NCI-H2227 treated with DMSO at 0.1 percent for 48 hours (cell line): ENCODE results near the gene PSTK.

Experiments used
- DNase-seq: peaks from one replicate; lab custom pipeline; 2025; lab: John Stamatoyannopoulos, UW

The PSTK gene, protein sequence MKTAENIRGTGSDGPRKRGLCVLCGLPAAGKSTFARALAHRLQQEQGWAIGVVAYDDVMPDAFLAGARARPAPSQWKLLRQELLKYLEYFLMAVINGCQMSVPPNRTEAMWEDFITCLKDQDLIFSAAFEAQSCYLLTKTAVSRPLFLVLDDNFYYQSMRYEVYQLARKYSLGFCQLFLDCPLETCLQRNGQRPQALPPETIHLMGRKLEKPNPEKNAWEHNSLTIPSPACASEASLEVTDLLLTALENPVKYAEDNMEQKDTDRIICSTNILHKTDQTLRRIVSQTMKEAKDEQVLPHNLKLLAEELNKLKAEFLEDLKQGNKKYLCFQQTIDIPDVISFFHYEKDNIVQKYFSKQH

DNA sequence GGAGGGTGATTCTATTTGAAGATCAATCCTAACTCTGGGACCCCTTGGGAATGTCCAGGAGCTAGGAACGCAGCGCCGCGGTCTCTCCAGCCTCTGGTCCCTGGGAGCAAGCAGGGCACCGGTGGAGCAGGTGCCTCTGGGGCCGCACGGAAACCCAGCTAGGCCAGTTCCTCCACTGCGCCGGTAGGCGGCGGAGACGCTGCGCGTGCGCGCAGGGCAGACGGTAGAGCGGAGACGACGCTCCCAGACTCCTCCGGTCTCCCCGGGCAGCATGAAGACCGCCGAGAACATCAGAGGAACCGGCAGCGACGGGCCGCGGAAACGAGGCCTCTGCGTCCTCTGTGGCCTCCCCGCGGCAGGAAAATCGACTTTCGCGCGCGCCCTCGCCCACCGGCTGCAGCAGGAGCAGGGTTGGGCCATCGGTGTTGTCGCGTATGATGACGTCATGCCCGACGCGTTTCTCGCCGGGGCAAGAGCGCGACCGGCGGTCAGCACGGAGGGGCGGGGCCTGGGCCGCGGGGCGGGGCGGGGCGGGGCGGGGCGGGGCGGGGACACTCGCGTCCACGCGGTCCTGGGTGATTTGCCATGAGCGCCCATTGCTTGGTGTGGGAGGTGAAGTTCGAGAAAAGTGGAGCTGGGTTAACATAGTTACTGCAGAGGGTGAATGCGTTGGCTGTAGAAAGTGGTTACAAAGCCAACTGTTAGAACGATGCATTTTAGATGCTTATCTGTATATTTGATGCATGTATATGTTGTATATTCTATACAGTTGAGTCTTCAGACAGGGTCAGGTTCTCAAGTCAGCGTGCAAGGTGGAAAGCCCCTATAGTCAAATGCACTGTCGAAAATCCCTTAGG lies at the start of gene PSTK:
TSS of gene PSTK (plus strand) at position 193 of the 857 bp plus-strand sequence. CDS start at position 272, 79 bp downstream.
- peak; percentile 87 for DNase-seq

DNA sequence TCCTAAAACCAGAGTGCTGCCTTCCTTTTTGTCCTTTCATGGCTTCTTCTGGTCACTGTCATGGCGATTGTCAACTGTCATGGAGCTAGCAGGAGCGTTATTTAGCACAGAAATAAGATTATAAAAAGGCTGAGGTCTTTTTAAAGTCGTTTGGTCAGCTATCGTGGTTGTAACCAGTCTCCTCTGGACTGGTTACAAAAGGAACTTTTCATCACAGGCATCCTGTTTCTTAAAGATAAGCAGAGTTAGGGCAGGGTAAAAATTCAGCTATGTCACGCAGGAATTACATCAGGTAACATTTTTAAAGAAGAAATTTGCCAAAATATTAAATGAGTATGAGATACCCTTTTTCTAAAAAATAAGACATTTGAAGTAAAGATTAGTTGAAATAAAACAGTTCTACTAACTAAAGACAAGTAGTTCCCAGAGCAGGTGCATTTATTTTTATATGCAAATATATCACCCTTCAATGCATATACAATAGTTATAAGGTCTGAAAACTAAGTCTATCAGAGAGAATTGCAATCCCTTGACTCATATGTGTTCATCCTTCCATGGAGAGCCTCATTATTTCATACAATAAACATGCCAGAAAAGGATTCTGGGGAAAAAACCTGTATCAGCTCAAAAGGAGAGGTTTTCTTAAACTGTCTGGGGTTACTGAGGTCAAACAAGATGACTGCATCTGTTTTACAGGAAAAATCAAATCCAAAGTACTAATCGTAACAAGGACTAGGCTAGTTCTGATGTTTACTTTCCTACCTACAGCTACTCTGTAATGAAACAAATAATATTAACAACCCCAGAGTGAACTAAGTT lies 48.9 kb upstream of the PSTK start:
- no peak for DNase-seq

DNA sequence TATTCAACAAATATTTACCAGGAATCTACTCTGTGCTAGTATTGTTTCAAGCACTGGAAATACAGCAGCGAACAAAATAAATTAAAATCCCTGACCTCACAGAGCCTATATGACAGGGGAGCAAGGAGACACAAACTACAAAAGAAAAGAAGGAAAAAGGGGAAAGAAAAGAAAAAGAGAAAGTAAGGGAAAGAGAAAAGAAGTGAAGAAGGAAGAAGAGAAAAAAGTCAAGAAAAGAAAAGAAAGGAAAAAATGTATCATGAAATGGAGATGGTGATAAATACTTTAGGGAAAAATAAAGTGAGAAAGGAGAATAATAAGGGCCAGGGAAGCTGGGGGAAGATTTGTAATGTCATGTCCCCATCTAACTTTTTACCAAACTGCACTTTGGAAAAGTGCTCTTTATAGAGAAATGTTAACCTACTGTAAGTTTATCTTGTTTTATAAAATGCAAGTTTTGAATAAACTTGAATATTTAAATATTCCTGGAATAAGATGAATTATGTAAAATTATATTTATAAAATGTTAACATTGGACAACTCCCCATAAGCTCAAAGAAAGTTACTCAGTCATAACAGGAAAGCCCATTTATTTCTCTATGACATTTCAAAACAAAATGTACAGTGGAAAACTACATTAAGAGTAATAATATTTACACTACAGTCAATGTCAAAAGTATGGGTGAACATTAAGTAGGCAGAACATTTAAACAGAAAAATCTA lies 40.9 kb upstream of the PSTK start:
- no peak for DNase-seq

DNA sequence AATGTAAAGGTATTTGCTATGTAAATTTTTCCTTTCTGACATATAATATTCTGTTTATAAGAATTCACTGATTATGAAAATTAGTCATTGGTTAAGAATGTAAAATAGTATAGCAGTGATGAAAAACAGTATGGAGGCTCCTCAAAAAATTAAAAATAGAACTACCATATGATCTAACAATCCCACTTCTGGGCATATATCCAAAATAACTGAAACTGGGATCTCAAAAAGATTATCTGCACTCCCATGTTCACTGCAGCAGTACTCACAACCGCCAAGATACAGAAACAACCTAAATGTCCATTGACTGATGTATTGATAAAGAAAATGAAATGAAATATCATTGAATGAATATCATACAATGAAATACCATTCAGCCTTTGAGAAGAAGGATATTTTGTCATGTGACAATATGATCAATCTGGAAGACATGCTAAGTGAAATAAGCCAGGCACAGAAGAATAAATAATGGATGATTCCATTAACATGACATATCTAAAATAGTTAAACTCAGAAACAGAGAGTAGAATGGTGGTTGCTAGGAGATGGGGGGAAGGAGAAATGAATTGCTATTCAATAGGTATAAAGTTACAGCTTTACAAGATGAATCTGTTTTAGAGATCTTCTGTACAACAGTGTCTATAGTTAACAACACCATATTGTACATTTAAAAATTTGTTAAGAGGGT lies 40.2 kb upstream of the PSTK start:
- no peak for DNase-seq

DNA sequence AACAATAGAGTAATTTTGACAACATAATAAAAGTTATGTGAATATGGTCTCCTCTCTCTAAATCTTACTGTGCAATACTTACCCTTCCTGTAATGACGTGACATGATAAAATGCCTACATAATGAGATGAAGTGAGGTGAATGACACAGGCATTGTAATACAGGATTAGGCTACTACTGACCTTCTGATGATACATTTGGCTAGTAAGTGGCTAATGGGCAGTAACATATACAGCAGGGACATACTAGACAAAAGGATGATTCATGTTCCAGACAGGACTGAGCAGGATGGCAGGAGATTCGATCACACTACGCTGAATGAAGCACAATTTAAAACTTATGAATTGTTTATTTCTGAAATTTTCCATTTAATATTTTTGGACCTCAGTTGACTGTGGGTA lies 30.9 kb upstream of the PSTK start:
- DNase-seq: no peak

DNA sequence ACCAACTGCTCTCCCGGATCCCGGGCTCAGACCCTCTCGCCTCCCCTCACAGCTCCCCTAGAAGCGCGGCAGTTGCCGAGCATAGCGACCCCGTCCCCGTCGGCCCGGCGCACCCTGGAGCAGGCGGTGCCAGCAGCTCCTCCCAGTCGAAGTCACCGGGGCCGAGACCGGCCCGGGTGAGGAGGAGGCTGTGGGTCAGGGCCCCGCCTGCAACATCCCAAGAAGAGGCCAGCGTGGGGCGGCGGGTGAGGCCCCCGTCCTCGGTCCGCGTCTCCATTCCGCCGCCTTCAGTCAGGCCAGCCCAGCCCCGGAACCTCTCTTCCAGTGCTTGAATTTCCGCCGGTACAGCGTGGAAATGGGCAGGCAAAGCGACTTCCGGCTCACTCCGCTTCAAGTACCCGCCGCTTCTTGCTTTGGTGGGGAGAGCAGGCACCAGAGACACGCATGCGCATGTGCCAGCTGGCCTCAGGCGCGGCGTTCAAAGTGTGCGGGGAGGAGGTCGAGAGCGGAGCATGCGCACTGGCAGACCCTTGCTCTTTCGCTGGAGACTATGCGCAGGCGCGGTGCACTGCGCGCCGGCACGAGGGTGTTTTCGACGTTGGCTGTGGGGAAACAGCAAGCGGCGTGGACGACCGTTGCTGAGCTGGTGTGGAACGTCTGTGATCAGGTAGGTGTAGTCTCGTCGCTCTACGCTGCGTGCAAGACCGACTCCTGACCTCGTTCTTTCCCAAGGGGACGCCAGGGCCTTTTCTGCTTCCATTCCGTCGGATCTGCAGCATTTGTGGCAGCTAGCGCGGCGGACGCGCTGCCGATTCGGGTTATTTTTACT lies 26.1 kb upstream of the PSTK start, which contains the start of gene C10orf88:
TSS of gene C10orf88 (minus strand) at position 326 of the 829 bp plus-strand sequence. CDS start at position 277, 49 bp downstream.
- peak; percentile 95 for DNase-seq

DNA sequence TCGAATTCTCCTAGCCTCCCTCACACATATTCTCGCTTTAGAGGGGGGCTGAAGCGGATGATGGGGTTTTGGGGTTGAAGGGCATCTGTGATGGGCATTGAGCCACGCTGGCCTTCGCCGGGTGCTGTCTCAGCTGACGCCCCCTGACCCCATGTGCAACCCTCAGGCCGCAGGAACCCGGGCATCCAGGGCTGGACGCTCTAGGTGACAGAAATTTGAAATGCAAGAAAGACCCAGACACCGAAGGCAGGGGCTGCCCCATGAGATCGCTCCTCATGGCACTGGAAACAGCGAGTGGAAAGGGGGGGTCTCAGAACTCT lies 25.5 kb upstream of the PSTK start:
- DNase-seq: no peak

DNA sequence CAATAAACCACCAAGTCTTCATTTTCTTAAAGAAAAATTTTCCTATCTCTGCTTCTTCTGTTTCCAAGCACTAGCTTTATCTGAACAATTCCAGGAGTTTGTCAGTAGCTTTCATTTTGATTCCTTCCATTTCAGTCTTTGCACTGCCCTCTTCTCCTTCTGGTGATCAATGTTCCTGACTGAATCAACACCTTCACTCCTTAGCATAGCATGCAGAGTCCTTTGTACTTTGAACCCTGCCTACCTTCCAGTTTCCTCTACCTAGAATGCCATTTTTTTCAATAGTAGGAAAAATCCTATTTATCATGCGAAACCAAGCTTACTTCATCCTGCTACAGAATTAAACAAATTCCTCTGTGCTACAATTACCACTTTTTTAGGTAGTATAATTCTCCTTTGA lies 24.3 kb upstream of the PSTK start:
- no peak for DNase-seq

DNA sequence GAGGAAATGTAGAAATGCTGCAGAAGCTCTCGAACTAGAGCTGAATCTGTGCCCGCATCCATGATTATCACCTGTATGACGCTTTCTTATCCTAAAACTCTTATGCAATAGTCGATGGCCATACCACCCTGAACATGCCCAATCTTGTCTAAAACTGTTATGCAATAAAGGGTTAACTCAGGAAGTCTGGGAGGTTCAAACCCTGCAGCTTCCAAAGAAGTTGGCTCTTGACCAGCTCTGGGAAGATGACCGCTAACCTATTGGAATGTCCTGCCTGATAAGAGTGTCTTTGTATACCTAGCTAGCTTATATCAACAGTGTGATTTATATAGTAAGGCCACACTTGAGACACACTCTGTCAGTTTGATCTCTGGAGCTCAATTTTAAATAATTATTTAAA lies 22.7 kb upstream of the PSTK start:
- no peak for DNase-seq

DNA sequence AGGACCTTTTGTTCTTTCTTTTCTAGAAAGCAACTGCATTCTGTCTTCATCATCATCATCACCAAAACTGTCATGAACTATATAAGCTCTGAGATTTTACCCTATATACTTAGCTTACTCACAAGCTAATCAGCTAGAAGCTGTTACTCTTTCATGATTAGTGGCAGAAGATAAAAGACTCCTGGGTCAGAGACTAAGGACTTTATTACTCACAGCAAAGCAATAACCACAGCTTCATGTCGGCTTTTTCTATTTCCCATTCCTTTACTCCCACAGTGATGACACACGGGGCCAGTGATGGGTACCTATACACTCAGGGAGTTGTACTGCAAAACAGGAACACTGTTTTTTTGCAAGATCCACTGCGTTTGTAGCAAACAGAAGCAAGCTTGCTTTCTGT lies 17.8 kb upstream of the PSTK start:
- DNase-seq: no peak

DNA sequence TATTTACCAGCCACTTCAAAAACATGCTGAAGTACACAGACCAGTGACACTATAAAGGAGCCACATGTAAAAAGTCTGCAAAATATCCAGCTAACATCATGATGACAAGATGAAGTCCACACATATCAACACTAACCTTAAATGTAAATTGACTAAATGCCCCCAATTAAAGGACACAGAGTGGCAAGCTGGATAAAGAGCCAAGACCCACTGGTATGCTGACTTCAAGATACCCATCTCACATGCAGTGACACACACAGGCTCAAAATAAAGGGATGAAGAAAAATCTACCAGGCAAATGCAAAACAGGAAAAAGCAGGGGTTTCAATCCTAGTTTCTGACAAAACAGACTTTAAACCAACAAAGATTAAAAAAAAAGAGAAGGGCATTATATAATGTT lies 13.3 kb upstream of the PSTK start:
- DNase-seq: no peak

DNA sequence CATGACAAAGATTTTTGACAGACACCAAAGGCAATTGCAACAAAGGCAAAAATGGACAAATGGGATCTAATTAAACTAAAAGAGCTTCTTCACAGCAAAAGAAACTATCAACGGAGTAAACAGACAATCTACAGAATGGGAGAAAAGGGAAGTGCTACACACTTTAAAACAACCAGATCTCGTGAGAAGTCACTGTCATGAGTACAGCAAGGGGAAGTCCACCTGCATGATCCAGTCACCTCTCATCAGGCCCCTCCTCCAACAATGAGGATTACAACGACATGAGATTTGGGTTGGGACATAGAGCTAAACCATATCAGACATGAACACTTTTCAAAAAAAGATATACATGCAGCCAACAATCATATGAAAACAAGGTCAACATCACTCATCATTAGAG lies 11.5 kb upstream of the PSTK start:
- DNase-seq: no peak

DNA sequence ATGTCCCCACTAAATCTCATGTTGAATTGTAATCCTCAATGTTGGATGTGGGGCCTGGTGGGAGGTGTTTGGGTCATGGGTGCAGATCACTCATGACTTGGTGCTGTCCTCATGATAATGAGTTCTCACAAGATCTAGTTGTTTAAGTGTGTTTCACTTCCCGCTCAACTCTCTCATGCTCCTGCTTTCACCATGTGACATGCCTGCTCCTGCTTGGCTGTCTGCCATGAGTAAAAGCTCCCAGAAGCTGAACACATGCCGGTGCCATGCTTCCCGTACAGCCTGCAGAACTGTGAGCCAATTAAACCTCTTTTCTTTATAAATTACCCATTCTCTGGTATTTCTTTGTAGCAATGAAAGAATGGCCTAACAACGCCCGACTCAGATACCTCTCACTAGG lies 6.2 kb upstream of the PSTK start:
- no peak for DNase-seq

DNA sequence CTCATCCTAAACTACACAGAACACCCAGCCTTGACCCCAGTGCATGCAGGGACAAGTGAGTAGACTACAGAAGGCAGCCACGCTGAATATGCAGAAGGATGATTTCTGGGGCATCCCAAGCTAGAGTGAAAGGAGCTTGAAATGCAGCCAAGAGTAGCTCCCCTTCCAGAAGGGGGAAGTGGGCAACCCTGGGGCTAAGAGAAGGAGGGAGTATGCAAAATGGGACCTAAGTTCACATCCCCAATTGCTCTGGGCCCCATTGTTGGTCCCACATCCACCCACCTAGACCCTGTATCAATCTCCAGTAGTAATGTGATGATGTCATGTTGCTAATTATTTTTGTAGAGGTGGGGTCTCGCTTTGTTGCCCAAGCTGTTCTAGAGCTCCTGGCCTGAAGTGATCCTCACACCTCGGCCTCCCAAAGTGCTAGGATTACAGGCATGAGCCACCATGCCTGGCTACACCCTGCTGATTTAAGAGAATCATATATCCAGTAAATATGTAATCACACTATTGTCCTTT lies 5.6 kb upstream of the PSTK start:
- no peak for DNase-seq

DNA sequence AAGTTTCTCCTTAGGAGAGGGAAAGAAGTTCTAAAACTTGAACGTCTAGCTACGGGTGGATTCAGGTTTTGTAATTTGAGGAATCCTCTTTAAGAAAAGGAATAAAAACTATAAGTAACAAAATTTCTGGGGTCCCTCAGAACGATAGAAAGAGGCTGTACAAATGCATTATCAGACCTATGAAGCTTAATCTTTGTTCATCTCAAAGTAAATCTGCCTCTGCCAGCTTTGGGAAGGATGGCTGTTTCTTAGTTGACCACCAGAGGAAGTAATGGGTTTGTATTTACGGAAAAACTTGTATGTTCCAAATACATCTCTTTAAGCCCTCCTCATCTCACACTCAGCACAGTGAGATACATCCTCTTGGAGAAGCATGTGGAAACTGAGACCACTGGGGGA lies 864 bp downstream of the PSTK start:
- peak; percentile 47 for DNase-seq

DNA sequence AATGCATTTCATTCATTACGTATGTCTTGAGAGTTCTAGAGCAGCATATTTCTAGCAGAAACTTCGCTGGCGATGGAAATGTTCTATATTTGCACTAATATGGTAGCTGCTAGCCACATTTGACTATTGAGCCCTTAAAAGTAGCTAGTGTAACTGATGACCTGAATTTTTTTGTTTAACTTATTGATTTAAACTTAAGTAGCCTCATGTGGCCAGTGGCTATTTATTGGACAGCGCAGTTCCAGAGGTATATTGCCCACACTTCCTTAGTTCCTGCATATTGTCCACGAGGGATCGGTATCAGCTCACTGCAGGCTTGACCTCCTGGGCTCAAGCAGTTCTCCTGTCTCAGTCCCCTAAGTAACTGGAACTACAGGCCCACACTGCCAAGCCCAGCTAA lies 3.7 kb downstream of the PSTK start:
- no peak for DNase-seq

DNA sequence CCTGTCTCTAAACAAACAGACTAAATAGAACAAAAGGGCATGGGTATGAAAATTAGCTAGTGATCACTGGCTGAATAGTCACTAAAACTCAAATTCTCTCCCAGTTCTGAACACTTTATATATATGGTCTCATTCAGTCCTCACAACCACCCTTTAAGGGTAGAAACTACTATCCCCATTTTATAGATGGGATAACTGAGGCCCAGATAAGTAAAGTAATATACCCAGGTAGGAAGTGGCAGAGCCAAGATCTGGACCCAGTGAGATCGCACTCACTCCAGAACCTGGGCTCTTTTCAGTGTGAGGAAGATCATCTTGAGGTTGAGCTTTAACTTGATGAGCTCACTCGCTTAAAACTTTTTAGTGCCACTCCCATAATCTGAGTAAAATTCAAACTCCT lies 4.5 kb downstream of the PSTK start:
- DNase-seq: no peak

DNA sequence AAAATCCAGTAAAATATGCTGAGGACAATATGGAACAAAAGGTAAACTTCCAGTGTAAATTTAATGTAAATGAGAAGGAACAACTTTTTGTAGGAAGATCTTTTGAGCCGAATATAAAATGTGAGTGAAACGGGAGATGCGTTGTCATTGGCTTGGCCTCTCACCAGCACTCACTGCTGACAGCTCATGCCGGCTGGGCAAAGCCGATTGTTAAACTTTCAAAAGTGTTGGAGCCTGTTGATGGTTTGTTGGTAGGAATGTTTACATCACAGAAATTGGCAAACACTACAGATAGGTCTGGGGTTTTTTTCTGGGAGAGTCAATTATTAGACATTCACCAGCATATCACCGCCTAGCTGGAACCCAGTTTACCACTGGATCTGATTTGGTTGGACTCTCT lies 6.1 kb downstream of the PSTK start:
- no peak for DNase-seq

DNA sequence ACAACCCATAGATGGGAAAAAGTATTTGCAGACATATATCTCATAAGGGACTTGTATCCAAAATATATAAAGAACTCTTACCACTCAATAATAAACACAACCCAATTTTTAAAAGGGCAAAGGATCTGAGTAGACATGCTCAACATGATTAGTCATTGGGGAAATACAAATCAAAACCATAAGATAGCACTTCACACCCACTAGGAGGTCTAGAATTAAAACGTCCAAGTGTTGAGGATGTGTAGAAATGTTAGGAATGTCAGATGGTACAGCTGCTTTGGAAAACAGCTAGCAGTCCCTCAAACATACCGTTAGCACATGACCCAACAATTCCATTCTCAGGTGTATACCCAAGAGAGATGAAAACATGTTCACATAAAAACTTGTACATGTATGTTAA lies 8.3 kb downstream of the PSTK start:
- DNase-seq: no peak

DNA sequence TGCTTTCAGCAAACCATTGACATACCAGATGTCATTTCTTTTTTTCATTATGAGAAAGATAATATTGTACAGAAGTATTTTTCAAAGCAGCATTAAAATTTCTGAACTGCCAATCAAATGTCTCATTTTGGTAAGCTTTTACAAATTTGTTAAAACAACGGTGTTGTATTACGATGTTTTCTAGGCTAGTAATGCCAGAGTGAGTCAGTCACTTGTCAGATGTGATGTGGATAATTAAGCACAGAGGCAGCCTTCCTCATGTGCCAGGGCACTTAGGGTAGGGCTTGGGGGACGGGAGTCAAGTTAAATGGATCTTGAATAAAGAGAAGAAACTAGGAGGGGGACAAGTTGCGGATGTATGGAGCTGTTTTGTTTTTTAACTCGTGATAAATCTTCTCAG lies 10.1 kb downstream of the PSTK start:
- no peak for DNase-seq
